Spleen (tissue), 7 donors: ENCODE measurements around the gene PTOV1.

ENCODE experiments used
- POLR2A ChIP-seq, 3 donors: fragments of 450-650 bp; IDR thresholded peaks; one replicate each; pipeline ENCODE4 v1.5.1; 2017; ENCODE audit warnings: antibody characterized with exemption in 3 of 3, mild to moderate bottlenecking in 1 of 3
- TF ChIP-seq, protein P1 (sequence below), 11 experiments: fragments of 200-600 bp in 7 of 11; fragments of 450-650 bp in 4 of 11; sonication (generic) in 4 of 11; IDR thresholded peaks in 8 of 11; conservative IDR thresholded peaks in 3 of 11; 1 replicate in 7 of 11; 2 replicates in 4 of 11; pipeline versions ENCODE4 v1.4.0 to v1.8.0; 2016 to 2021; ENCODE audit warnings: antibody characterized with exemption in 11 of 11, inconsistent platforms in 4 of 11, mild to moderate bottlenecking in 1 of 11
- donor health status: DM: no; HTN: no; CAD: no; lungs with moderate emphysema.
- donor health status: DM: no; HTN: no; CAD: no.
- donor health status: DM: no; HTN: no; CAD: no.

DNA sequence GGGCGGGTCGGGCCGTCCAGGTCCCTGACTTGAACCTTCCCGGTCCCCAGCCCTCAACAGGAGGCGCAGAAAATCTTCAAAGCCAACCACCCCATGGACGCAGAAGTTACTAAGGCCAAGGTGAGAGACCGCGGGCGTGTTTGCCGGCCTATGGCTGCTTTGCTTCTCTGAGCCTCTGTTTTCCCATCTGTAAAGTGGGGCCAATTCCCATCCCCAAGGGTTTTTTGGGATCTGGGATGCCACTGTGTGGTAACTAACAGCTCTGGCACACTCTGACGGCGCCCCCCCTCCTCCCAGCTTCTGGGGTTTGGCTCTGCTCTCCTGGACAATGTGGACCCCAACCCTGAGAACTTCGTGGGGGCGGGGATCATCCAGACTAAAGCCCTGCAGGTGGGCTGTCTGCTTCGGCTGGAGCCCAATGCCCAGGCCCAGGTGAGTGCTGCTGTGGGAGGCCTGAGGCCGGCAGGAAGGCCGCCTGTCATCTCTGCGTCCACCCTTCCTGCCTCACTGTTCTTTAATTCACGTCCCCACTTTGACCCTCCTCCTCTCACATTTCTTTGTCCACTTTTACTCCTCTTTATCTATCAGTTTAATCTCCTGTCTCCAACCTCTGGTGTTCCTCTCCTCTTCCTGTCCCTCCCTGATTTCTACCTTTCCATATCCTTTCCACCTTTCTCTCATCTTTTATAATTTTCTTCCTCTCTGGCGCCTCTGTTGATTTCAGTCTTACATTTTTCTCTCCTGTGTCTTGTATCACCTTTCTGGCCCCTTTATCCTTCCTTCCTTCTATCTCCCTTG lies 44.9 kb upstream of the PTOV1 start:
- TF ChIP-seq, protein P1, sequence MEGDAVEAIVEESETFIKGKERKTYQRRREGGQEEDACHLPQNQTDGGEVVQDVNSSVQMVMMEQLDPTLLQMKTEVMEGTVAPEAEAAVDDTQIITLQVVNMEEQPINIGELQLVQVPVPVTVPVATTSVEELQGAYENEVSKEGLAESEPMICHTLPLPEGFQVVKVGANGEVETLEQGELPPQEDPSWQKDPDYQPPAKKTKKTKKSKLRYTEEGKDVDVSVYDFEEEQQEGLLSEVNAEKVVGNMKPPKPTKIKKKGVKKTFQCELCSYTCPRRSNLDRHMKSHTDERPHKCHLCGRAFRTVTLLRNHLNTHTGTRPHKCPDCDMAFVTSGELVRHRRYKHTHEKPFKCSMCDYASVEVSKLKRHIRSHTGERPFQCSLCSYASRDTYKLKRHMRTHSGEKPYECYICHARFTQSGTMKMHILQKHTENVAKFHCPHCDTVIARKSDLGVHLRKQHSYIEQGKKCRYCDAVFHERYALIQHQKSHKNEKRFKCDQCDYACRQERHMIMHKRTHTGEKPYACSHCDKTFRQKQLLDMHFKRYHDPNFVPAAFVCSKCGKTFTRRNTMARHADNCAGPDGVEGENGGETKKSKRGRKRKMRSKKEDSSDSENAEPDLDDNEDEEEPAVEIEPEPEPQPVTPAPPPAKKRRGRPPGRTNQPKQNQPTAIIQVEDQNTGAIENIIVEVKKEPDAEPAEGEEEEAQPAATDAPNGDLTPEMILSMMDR (IDR thresholded peaks at IDR 0.05 in 8 of 11, conservative IDR thresholded peaks at IDR 0.05 in 3 of 11): no peak
- no peak for TF ChIP-seq POLR2A (IDR thresholded peaks at IDR 0.05)
